ENCODE data around the gene KIF5A. TPM values are rescaled to one million over a fixed set of nuclear protein-coding genes. Genes with fewer than 3 reads are reported as not detected.

KIF5A gene
- total and polyA plus RNA-seq, 2 of the 4 experiments (the other 2 are of a cell fraction) = 0.15 to 0.18 TPM

GRCh38 chr12:57541001-57541400 lies 8.8 kb upstream of the KIF5A start:
- no peak overlapping the region for H4K91ac ChIP-seq (ENCODE audit: insufficient read depth, low read depth, low read length)
- no peak overlapping the region for H3K4me3 ChIP-seq (ENCODE audit: insufficient read depth, low read depth, low read length)
- no peaks in the 10 kb centered on the region for H3K9me3 ChIP-seq (ENCODE audit: control insufficient read depth, insufficient read depth, low read length)
- dilution Hi-C loops (cut with HindIII; ENCODE audit: low sequenced_read_pairs, unreplicated experiment) (no loop called here), intact Hi-C loops (cut with micrococcal nuclease) (no loop called here), in situ Hi-C loops (cut with MboI; ENCODE audit: low sequenced_read_pairs) (no loop called here)
- no peak overlapping the region for H2BK5ac ChIP-seq (ENCODE audit: low read depth, low read length, poor library complexity, severe bottlenecking)
- no peak overlapping the region for H2AK9ac ChIP-seq (replicated peaks; ENCODE audit: low read depth, low read length, poor library complexity)
- peaks cover 49 to 70% of the 10 kb centered on the region in 2 experiments for H3K79me1 ChIP-seq (ENCODE audit: low read depth in 1 of 2, low read length in 2 of 2)
- H4K5ac ChIP-seq (ENCODE audit: low read depth, low read length) = no peak overlapping the region
- no peak overlapping the region for H3K27ac ChIP-seq (ENCODE audit: insufficient read depth, low read length)
- no peak overlapping the region for H2AK5ac ChIP-seq (ENCODE audit: low read depth, low read length)
- no peak for DNase-seq
- H3K56ac ChIP-seq (ENCODE audit: extremely low read depth, insufficient read depth, low read length) = no peak overlapping the region
- peak; percentile 27; the same call in 1 of the 2 replicates for ATAC-seq (ENCODE audit: low read depth)
- H3K36me3 ChIP-seq (ENCODE audit: control insufficient read depth, insufficient read depth, low read length) = peaks cover 33% of the 10 kb centered on the region
- no peak overlapping the region; the same call in 1 of the 2 replicates for H3K23ac ChIP-seq (ENCODE audit: low read depth, low read length)
- ChIA-PET POLR2A (ENCODE audit: unreplicated experiment) (interaction anchor here (0.5 kb wide), 1 partner anchor 27 kb away, joined by 3 read pairs; no protein-coding TSS in a partner anchor), CTCF (no interaction called here)
- H2AFZ ChIP-seq (replicated peaks; ENCODE audit: low read length, poor library complexity) = no peak overlapping the region
- H2BK15ac ChIP-seq (ENCODE audit: low read depth, low read length) = no peak overlapping the region
- no peak for TF ChIP-seq ELK1 (IDR thresholded peaks at IDR 0.05; ENCODE audit: borderline replicate concordance, low read depth, low read length)
- TF ChIP-seq NFE2L2 (IDR thresholded peaks at IDR 0.05; ENCODE audit: low read depth, low read length) = no peak
- no peak for TF ChIP-seq MXI1 (IDR thresholded peaks at IDR 0.05; ENCODE audit: borderline replicate concordance, low read depth, low read length)
- TF ChIP-seq USF2 (IDR thresholded peaks at IDR 0.05; ENCODE audit: low read depth, low read length) = no peak
- TF ChIP-seq RCOR1 (IDR thresholded peaks at IDR 0.05; ENCODE audit: insufficient replicate concordance, low read length) = no peak
- TF ChIP-seq RAD21 (IDR thresholded peaks at IDR 0.05; ENCODE audit: low read length) = no peak
- no peak for TF ChIP-seq FOS (IDR thresholded peaks at IDR 0.05; ENCODE audit: low read depth, low read length)
- no peak for TF ChIP-seq MAZ (IDR thresholded peaks at IDR 0.05; ENCODE audit: borderline replicate concordance, low read depth, low read length)
- no peak for TF ChIP-seq RFX5 (IDR thresholded peaks at IDR 0.05; ENCODE audit: low read depth, low read length)
- TF ChIP-seq CTCF (conservative IDR thresholded peaks at IDR 0.05; ENCODE audit: low read depth, low read length) = no peak
- no peak for TF ChIP-seq CEBPB (IDR thresholded peaks at IDR 0.05; ENCODE audit: low read depth, low read length)
- no peak for TF ChIP-seq MAFK (IDR thresholded peaks at IDR 0.05; ENCODE audit: low read depth, low read length)
- TF ChIP-seq BHLHE40 (IDR thresholded peaks at IDR 0.05; ENCODE audit: low read depth, low read length) = no peak
- TF ChIP-seq CHD1 (IDR thresholded peaks at IDR 0.05; ENCODE audit: low read depth, low read length) = no peak
- TF ChIP-seq SMC3 (IDR thresholded peaks at IDR 0.05; ENCODE audit: low read depth, low read length) = no peak
- TF ChIP-seq POLR2A (IDR thresholded peaks at IDR 0.05; ENCODE audit: low read depth, low read length) = no peak
- no peak overlapping the region for H4K8ac ChIP-seq (ENCODE audit: low read depth in 2 of 2, low read length in 2 of 2)
- H3K4ac ChIP-seq (ENCODE audit: low read depth, low read length) = no peak overlapping the region
- BruUV-seq (replicated peaks) = no TSS peak
- H4K20me1 ChIP-seq (ENCODE audit: insufficient read depth, low read length) = peaks cover 37% of the 10 kb centered on the region
- no peak overlapping the region for H3K18ac ChIP-seq (ENCODE audit: low read depth, low read length)
- no CpG with 5 or more reads among the region's 2 CpGs for WGBS, 2 experiments (ENCODE audit: extremely low coverage in 2 of 2, insufficient read length in 1 of 2)
- no peak overlapping the region for H3K14ac ChIP-seq (replicated peaks; ENCODE audit: low read depth, low read length)
- H3K9ac ChIP-seq (ENCODE audit: low read depth, low read length) = no peak overlapping the region
- H3K9me1 ChIP-seq (ENCODE audit: insufficient read depth, low read length) = peaks cover 22% of the 10 kb centered on the region
- no peak overlapping the region for H2BK120ac ChIP-seq (ENCODE audit: low read depth, low read length)
- H2BK20ac ChIP-seq (ENCODE audit: low read depth, low read length) = no peak overlapping the region
- no peak overlapping the region for H3K4me2 ChIP-seq (ENCODE audit: low read depth, low read length)
- no peaks in the 10 kb centered on the region for H3K27me3 ChIP-seq (ENCODE audit: control insufficient read depth, insufficient read depth, low read length)
- H3K4me1 ChIP-seq (ENCODE audit: control insufficient read depth, insufficient read depth, low read length) = peaks cover 10% of the 10 kb centered on the region
